H9 (cell line): Measurements from ENCODE around the gene PMS1. TPM values are rescaled to one million over a fixed set of nuclear protein-coding genes. Genes with fewer than 3 reads are reported as not detected.
A peak's percentile ranks its signal among the peaks of the same experiment; 100 is the strongest.

Experiments used
- DNase-seq: peaks from one replicate; pipeline ENCODE4 v3.0.0-alpha.2; 2017
- H2AFZ ChIP-seq: one replicate; pipeline ENCODE4 v1.6.1; 2013; ENCODE audit warnings: mild to moderate bottlenecking, low read length, control low read depth, moderate library complexity
- H2AK5ac ChIP-seq: 2 replicates; pipeline ENCODE4 v1.6.1; 2013; ENCODE audit warnings: low read length, control low read depth, mixed read lengths; ENCODE audit not compliant: insufficient read length
- H2BK120ac ChIP-seq: one replicate; pipeline ENCODE4 v1.6.1; 2013; ENCODE audit warnings: low read depth, mild to moderate bottlenecking, low read length, control low read depth, inconsistent platforms; ENCODE audit not compliant: poor library complexity, severe bottlenecking
- H2BK12ac ChIP-seq: 2 replicates; pipeline ENCODE4 v1.6.1; 2013; ENCODE audit warnings: low read length, control low read depth, mixed read lengths, low read depth; ENCODE audit not compliant: insufficient read length
- H2BK15ac ChIP-seq: 2 replicates; pipeline ENCODE4 v1.6.1; 2013; ENCODE audit warnings: low read depth, low read length, control low read depth
- H2BK20ac ChIP-seq: one replicate; pipeline ENCODE4 v1.6.1; 2013; ENCODE audit warnings: low read depth, mild to moderate bottlenecking, low read length, control low read depth, inconsistent platforms; ENCODE audit not compliant: poor library complexity, severe bottlenecking
- H2BK5ac ChIP-seq: 2 replicates; pipeline ENCODE4 v1.6.1; 2013; ENCODE audit warnings: low read length, control low read depth, mixed read lengths; ENCODE audit not compliant: insufficient read length
- H3K14ac ChIP-seq: 2 replicates; pipeline ENCODE4 v1.6.1; 2013; ENCODE audit warnings: low read length, control low read depth; ENCODE audit not compliant: insufficient read depth
- H3K18ac ChIP-seq: 2 replicates; pipeline ENCODE4 v1.6.1; 2013; ENCODE audit warnings: low read depth, mild to moderate bottlenecking, mixed read lengths, low read length, control low read depth; ENCODE audit not compliant: insufficient read length
- H3K23ac ChIP-seq: 2 replicates; pipeline ENCODE4 v1.6.1; 2013; ENCODE audit warnings: low read length, control low read depth, mixed read lengths, low read depth; ENCODE audit not compliant: insufficient read length
- H3K23me2 ChIP-seq: 2 replicates; pipeline ENCODE4 v1.6.1; 2013; ENCODE audit warnings: low read depth, mild to moderate bottlenecking, mixed read lengths, low read length, control low read depth; ENCODE audit not compliant: insufficient read length, poor library complexity, severe bottlenecking
- H3K27ac ChIP-seq: 2 replicates; pipeline ENCODE4 v1.5.1; 2013; ENCODE audit warnings: low read length, control low read depth, mixed read lengths, low read depth; ENCODE audit not compliant: insufficient read length
- H3K27me3 ChIP-seq: 2 replicates; pipeline ENCODE4 v1.6.1; 2013; ENCODE audit warnings: low read length, control low read depth, inconsistent platforms; ENCODE audit not compliant: insufficient read depth
- H3K4ac ChIP-seq: 2 replicates; pipeline ENCODE4 v1.6.1; 2013; ENCODE audit warnings: low read depth, mild to moderate bottlenecking, control low read depth, inconsistent platforms, low read length, moderate library complexity
- H3K4me1 ChIP-seq: 2 replicates; pipeline ENCODE4 v1.6.1; 2013; ENCODE audit warnings: low read length, control low read depth, inconsistent platforms; ENCODE audit not compliant: insufficient read depth
- H3K4me2 ChIP-seq: 2 replicates; pipeline ENCODE4 v1.6.1; 2013; ENCODE audit warnings: low read length, control low read depth, mixed read lengths; ENCODE audit not compliant: insufficient read length, insufficient read depth
- H3K56ac ChIP-seq: 2 replicates; pipeline ENCODE4 v1.6.1; 2013; ENCODE audit warnings: low read depth, mild to moderate bottlenecking, mixed read lengths, low read length, control low read depth; ENCODE audit not compliant: insufficient read length
- H3K79me1 ChIP-seq: 2 replicates; pipeline ENCODE4 v1.6.1; 2013; ENCODE audit warnings: low read depth, mild to moderate bottlenecking, moderate library complexity, low read length, control low read depth, inconsistent platforms; ENCODE audit not compliant: insufficient read depth, poor library complexity, severe bottlenecking
- H3K79me2 ChIP-seq: 2 replicates; pipeline ENCODE4 v1.6.1; 2013; ENCODE audit warnings: low read length, control low read depth, inconsistent platforms; ENCODE audit not compliant: insufficient read depth
- H3K9ac ChIP-seq: 2 replicates; pipeline ENCODE4 v1.6.1; 2013; ENCODE audit warnings: low read length, control low read depth, mixed read lengths; ENCODE audit not compliant: insufficient read length; ENCODE audit errors: extremely low read depth
- H3K9me3 ChIP-seq: one replicate; pipeline ENCODE4 v1.6.1; 2013; ENCODE audit warnings: low read depth, low read length, inconsistent platforms; ENCODE audit not compliant: control insufficient read depth
- H3T11ph ChIP-seq: one replicate; pipeline ENCODE4 v1.6.1; 2013; ENCODE audit warnings: mild to moderate bottlenecking, low read length, control low read depth, inconsistent platforms
- H4K20me1 ChIP-seq: one replicate; pipeline ENCODE4 v1.6.1; 2013; ENCODE audit not compliant: control insufficient read depth, insufficient read length, insufficient read depth
- H4K5ac ChIP-seq: 2 replicates; pipeline ENCODE4 v1.6.1; 2013; ENCODE audit warnings: low read depth, mild to moderate bottlenecking, mixed read lengths, low read length, control low read depth; ENCODE audit not compliant: insufficient read length
- H4K8ac ChIP-seq: replicated peaks from 2 replicates; pipeline ENCODE4 v1.6.1; 2013; ENCODE audit warnings: low read length, control low read depth, mixed read lengths, low read depth; ENCODE audit not compliant: insufficient read length
- H4K91ac ChIP-seq: 2 replicates; pipeline ENCODE4 v1.6.1; 2013; ENCODE audit warnings: low read depth, mild to moderate bottlenecking, moderate library complexity, mixed read lengths, low read length, control low read depth; ENCODE audit not compliant: insufficient read length
- H3K27ac Mint-ChIP-seq, 3 experiments: 2 replicates in 2 of 3; 3 replicates in 1 of 3; pipeline ENCODE4 v1.8.0; 2020 to 2021; ENCODE audit warnings: mixed read lengths in 3 of 3, mild to moderate bottlenecking in 1 of 3, moderate library complexity in 1 of 3
- H3K27me3 Mint-ChIP-seq: 2 replicates; pipeline ENCODE4 v1.8.0; 2021; ENCODE audit warnings: low read depth, mild to moderate bottlenecking, moderate library complexity, mixed read lengths
- H3K36me3 Mint-ChIP-seq, 3 experiments: 2 replicates in 2 of 3; 3 replicates in 1 of 3; pipeline ENCODE4 v1.8.0; 2020 to 2021; ENCODE audit warnings: low read depth in 3 of 3, mixed read lengths in 3 of 3; ENCODE audit not compliant: insufficient read depth in 1 of 3
- H3K4me1 Mint-ChIP-seq, 2 experiments: 2 replicates each; pipeline ENCODE4 v1.8.0; 2020; ENCODE audit warnings: mixed read lengths in 2 of 2
- H3K4me3 Mint-ChIP-seq, 2 experiments: 2 replicates in 1 of 2; 3 replicates in 1 of 2; pipeline ENCODE4 v1.8.0; 2020 to 2021; ENCODE audit warnings: mild to moderate bottlenecking in 2 of 2, mixed read lengths in 2 of 2, moderate library complexity in 1 of 2
- H3K9me3 Mint-ChIP-seq, 2 experiments: 2 replicates in 1 of 2; 3 replicates in 1 of 2; pipeline ENCODE4 v1.8.0; 2020; ENCODE audit warnings: mild to moderate bottlenecking in 2 of 2, mixed read lengths in 2 of 2, moderate library complexity in 1 of 2
- WGBS: extraction: QIAGEN DNeasy Blood & Tissue Kit; methylation state at CpG from one replicate; pipeline ENCODE4 v1.1.7; 2013; ENCODE audit warnings: missing lambda C conversion rate, low lambda C conversion rate, mixed read lengths; ENCODE audit not compliant: insufficient read length; ENCODE audit errors: extremely low coverage; 5-methylcytosine and 5-hydroxymethylcytosine counted together
- total RNA-seq: library from RNA; stranded (reverse); gene quantifications from 2 replicates; pipeline ENCODE4 v1.2.1, GENCODE V29; 2021
- TF ChIP-seq, protein P1 (sequence below): fragments of 200-600 bp; sonication (generic); conservative IDR thresholded peaks from 3 replicates; pipeline ENCODE4 v1.8.0; 2021; ENCODE audit warnings: antibody characterized with exemption, mild to moderate bottlenecking

Gene PMS1
- total RNA-seq, 1 experiment from 2014 or later: 47.2 TPM

DNA sequence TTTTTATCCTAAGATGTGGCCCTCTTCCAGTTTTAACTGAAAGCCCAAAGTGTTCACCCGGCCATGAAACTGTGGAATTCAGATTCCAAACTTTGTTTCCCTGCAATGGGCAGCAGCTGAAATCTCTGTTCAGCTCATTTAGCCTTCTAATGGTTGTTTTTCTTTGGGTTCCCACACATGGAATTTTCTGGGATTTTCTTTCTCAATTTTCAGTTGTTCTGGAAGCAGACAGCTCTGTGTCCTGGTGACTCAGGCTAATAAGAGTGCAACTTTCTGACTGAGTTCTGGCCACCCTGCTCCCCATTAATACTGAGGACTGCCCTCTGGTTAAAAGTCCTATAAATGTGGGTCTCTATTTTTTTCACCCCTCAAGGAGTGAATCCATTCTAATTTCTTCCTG lies 78.5 kb downstream of the PMS1 start:
- Histone ChIP-seq H2BK120ac (no peak overlapping the region), H4K8ac (no peak overlapping the region), H3K4me2 (no peak overlapping the region), H3K27me3 (no peaks in the 10 kb centered on the region), H3K4me1 (no peaks in the 10 kb centered on the region), H3K27ac (no peak overlapping the region), H2BK5ac (no peak overlapping the region), H4K91ac (no peak overlapping the region), H3K23me2 (no peaks in the 10 kb centered on the region), H4K5ac (no peak overlapping the region), H2BK12ac (no peak overlapping the region), H3K23ac (no peak overlapping the region), H3T11ph (no peak overlapping the region), H3K9ac (no peak overlapping the region), H3K9me3 (no peaks in the 10 kb centered on the region), H3K79me1 (no peaks in the 10 kb centered on the region), H4K20me1 (no peaks in the 10 kb centered on the region), H3K56ac (no peak overlapping the region), H2AK5ac (no peak overlapping the region), H3K79me2 (no peaks in the 10 kb centered on the region), H3K4ac (no peak overlapping the region), H2AFZ (no peak overlapping the region), H2BK20ac (no peak overlapping the region), H3K18ac (no peak overlapping the region), H2BK15ac (no peak overlapping the region), H3K14ac (no peak overlapping the region)
- peaks cover 8 to 26% (median 17%) of the 10 kb centered on the region in 3 experiments; a peak in 5 of 7 replicates for H3K36me3 Mint-ChIP-seq
- H3K9me3 Mint-ChIP-seq: no peaks in the 10 kb centered on the region
- no peak for DNase-seq
- no peaks in the 10 kb centered on the region for H3K27me3 Mint-ChIP-seq
- WGBS: no CpG with 5 or more reads among the region's 1 CpG
- no peaks in the 10 kb centered on the region for H3K4me1 Mint-ChIP-seq
- H3K4me3 Mint-ChIP-seq: no peak overlapping the region
- peak overlapping the region in 2 of 3 experiments; percentile 19 to 74; a peak in 2 of 7 replicates for H3K27ac Mint-ChIP-seq
- TF ChIP-seq, protein P1, sequence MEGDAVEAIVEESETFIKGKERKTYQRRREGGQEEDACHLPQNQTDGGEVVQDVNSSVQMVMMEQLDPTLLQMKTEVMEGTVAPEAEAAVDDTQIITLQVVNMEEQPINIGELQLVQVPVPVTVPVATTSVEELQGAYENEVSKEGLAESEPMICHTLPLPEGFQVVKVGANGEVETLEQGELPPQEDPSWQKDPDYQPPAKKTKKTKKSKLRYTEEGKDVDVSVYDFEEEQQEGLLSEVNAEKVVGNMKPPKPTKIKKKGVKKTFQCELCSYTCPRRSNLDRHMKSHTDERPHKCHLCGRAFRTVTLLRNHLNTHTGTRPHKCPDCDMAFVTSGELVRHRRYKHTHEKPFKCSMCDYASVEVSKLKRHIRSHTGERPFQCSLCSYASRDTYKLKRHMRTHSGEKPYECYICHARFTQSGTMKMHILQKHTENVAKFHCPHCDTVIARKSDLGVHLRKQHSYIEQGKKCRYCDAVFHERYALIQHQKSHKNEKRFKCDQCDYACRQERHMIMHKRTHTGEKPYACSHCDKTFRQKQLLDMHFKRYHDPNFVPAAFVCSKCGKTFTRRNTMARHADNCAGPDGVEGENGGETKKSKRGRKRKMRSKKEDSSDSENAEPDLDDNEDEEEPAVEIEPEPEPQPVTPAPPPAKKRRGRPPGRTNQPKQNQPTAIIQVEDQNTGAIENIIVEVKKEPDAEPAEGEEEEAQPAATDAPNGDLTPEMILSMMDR: no peak
